Trophoblast cell (in vitro differentiated cells and primary cell): Measurements from ENCODE around the gene CARD9. TPM values are rescaled to one million over a fixed set of nuclear protein-coding genes. Genes with fewer than 3 reads are reported as not detected.

Experiments used
- DNase-seq, 2 donors: peaks; one replicate each; pipeline ENCODE4 v3.0.0-alpha.2; 2016
- H2AFZ ChIP-seq: 2 replicates; pipeline ENCODE4 v1.6.1; 2013; ENCODE audit warnings: low read length, moderate library complexity, mild to moderate bottlenecking; ENCODE audit not compliant: insufficient read depth, poor library complexity
- H2AK5ac ChIP-seq: 2 replicates; pipeline ENCODE4 v1.6.1; 2013; ENCODE audit warnings: mild to moderate bottlenecking, low read length
- H2BK120ac ChIP-seq: 2 replicates; pipeline ENCODE4 v1.6.1; 2013; ENCODE audit warnings: low read length, mild to moderate bottlenecking, moderate library complexity; ENCODE audit not compliant: insufficient read depth, poor library complexity
- H2BK12ac ChIP-seq: 2 replicates; pipeline ENCODE4 v1.6.1; 2013; ENCODE audit warnings: mild to moderate bottlenecking, low read length, moderate library complexity
- H2BK5ac ChIP-seq: 2 replicates; pipeline ENCODE4 v1.6.1; 2013; ENCODE audit warnings: low read length, low read depth, moderate library complexity, mild to moderate bottlenecking; ENCODE audit not compliant: poor library complexity
- H3K14ac ChIP-seq: 2 replicates; pipeline ENCODE4 v1.6.1; 2013; ENCODE audit warnings: mild to moderate bottlenecking, low read length
- H3K18ac ChIP-seq: 2 replicates; pipeline ENCODE4 v1.6.1; 2013; ENCODE audit warnings: mild to moderate bottlenecking, low read length
- H3K23ac ChIP-seq: 2 replicates; pipeline ENCODE4 v1.6.1; 2013; ENCODE audit warnings: low read length
- H3K27ac ChIP-seq: 2 replicates; pipeline ENCODE4 v1.5.1; 2013; ENCODE audit warnings: low read depth, mild to moderate bottlenecking, inconsistent platforms, low read length, moderate library complexity
- H3K27me3 ChIP-seq: 2 replicates; pipeline ENCODE4 v1.6.1; 2013; ENCODE audit warnings: inconsistent platforms, mild to moderate bottlenecking, low read length, moderate library complexity; ENCODE audit not compliant: insufficient read depth
- H3K36me3 ChIP-seq, 2 experiments: 1 replicate in 1 of 2; 2 replicates in 1 of 2; pipeline ENCODE4 v1.6.1; 2013; ENCODE audit warnings: low read length in 2 of 2, mild to moderate bottlenecking in 2 of 2, moderate library complexity in 1 of 2; ENCODE audit not compliant: insufficient read depth in 2 of 2, control insufficient read depth in 1 of 2
- H3K4ac ChIP-seq: 2 replicates; pipeline ENCODE4 v1.6.1; 2013; ENCODE audit warnings: low read depth, mild to moderate bottlenecking, low read length, moderate library complexity
- H3K4me1 ChIP-seq, 2 experiments: 1 replicate in 1 of 2; 2 replicates in 1 of 2; pipeline ENCODE4 v1.6.1; 2013; ENCODE audit warnings: low read length in 2 of 2, mild to moderate bottlenecking in 2 of 2, moderate library complexity in 1 of 2; ENCODE audit not compliant: insufficient read depth in 2 of 2, control insufficient read depth in 1 of 2
- H3K4me2 ChIP-seq: 2 replicates; pipeline ENCODE4 v1.6.1; 2013; ENCODE audit warnings: inconsistent platforms, mild to moderate bottlenecking, low read length, moderate library complexity
- H3K4me3 ChIP-seq: 2 replicates; pipeline ENCODE4 v1.5.1; 2013; ENCODE audit warnings: mild to moderate bottlenecking, low read depth, low read length, inconsistent platforms
- H3K79me1 ChIP-seq: one replicate; pipeline ENCODE4 v1.6.1; 2013; ENCODE audit warnings: low read length
- H3K79me2 ChIP-seq: 2 replicates; pipeline ENCODE4 v1.6.1; 2013; ENCODE audit warnings: low read length, mild to moderate bottlenecking; ENCODE audit not compliant: control insufficient read depth, insufficient read depth, poor library complexity
- H3K9ac ChIP-seq: 2 replicates; pipeline ENCODE4 v1.6.1; 2013; ENCODE audit warnings: mild to moderate bottlenecking, low read length
- H3K9me3 ChIP-seq: 2 replicates; pipeline ENCODE4 v1.6.1; 2013; ENCODE audit warnings: low read depth, mild to moderate bottlenecking, control low read depth, inconsistent platforms, low read length; ENCODE audit not compliant: insufficient read depth
- H4K12ac ChIP-seq: 2 replicates; pipeline ENCODE4 v1.6.1; 2013; ENCODE audit warnings: low read depth, mild to moderate bottlenecking, low read length, moderate library complexity
- H4K8ac ChIP-seq: 2 replicates; pipeline ENCODE4 v1.6.1; 2013; ENCODE audit warnings: low read depth, mild to moderate bottlenecking, low read length, moderate library complexity
- H4K91ac ChIP-seq: one replicate; pipeline ENCODE4 v1.6.1; 2013; ENCODE audit warnings: low read depth, mild to moderate bottlenecking, low read length, moderate library complexity
- WGBS: extraction: QIAGEN DNeasy Blood & Tissue Kit; methylation state at CpG from one replicate; pipeline ENCODE4 v1.1.7; 2013; ENCODE audit warnings: missing lambda C conversion rate; ENCODE audit not compliant: insufficient read length, insufficient coverage; ENCODE audit errors: extremely low coverage; 5-methylcytosine and 5-hydroxymethylcytosine counted together
- polyA plus RNA-seq: library from polyadenylated mRNA; stranded (reverse); fragments of 200-250 nt; gene quantifications from 2 replicates; pipeline ENCODE4 v1.2.3, GENCODE V29; 2013

The CARD9 gene, protein sequence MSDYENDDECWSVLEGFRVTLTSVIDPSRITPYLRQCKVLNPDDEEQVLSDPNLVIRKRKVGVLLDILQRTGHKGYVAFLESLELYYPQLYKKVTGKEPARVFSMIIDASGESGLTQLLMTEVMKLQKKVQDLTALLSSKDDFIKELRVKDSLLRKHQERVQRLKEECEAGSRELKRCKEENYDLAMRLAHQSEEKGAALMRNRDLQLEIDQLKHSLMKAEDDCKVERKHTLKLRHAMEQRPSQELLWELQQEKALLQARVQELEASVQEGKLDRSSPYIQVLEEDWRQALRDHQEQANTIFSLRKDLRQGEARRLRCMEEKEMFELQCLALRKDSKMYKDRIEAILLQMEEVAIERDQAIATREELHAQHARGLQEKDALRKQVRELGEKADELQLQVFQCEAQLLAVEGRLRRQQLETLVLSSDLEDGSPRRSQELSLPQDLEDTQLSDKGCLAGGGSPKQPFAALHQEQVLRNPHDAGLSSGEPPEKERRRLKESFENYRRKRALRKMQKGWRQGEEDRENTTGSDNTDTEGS
- polyA plus RNA-seq: 0.55 and 0.61 TPM in 2 replicates

GRCh38 chr9:136373300-136374182 lies at the start of gene CARD9:
TSS of gene CARD9 (minus strand) at chr9:136373669. CDS start at chr9:136372078, 1,591 bp downstream.
- Histone ChIP-seq H3K9me3 (no peaks in the 10 kb centered on the region), H3K23ac (no peak within 1 kb of the TSS), H3K4ac (peak within 1 kb of the TSS; percentile 22), H3K14ac (peak within 1 kb of the TSS; percentile 52), H2BK5ac (peak within 1 kb of the TSS; percentile 71), H4K91ac (peak within 1 kb of the TSS; percentile 81), H3K4me2 (no peak within 1 kb of the TSS), H3K79me2 (peaks cover 2% of the 10 kb centered on the region), H3K4me1 (peaks cover 21 to 35% of the 10 kb centered on the region in 2 experiments), H3K27ac (peak within 1 kb of the TSS; percentile 49), H3K79me1 (peaks cover 11% of the 10 kb centered on the region), H2BK12ac (peak within 1 kb of the TSS; percentile 14), H2AK5ac (peak within 1 kb of the TSS; percentile 32), H3K27me3 (no peaks in the 10 kb centered on the region), H4K8ac (peak within 1 kb of the TSS; percentile 71), H3K18ac (peak within 1 kb of the TSS; percentile 38), H3K36me3 (peaks cover 29 to 32% of the 10 kb centered on the region in 2 experiments), H2BK120ac (peak within 1 kb of the TSS; percentile 35), H4K12ac (peak within 1 kb of the TSS; percentile 36), H2AFZ (peak within 1 kb of the TSS; percentile 12), H3K9ac (no peak within 1 kb of the TSS), H3K4me3 (no peak within 1 kb of the TSS)
- DNase-seq: peak in 1 of 2 donors; percentile 16
- WGBS: no CpG with 5 or more reads among the region's 27 CpGs

DNA sequence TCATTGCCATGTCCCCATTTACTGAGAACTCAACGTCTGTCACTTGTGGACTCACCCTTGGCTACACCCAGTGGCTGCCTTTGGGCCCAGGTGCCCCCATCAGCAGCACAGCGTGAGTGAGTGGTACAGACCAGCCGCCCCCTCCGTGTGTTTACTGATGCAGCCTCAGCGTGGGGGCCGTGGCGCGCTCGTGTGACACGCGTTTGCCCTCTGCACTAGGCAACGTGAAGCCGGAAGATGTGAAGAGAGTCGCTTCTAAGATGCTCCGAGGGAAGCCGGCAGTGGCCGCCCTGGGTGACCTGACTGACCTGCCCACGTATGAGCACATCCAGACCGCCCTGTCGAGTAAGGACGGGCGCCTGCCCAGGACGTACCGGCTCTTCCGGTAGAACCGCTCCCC lies 49.4 kb upstream of the CARD9 start:
- no peak overlapping the region for H3K4me2 ChIP-seq
- H4K91ac ChIP-seq: no peak overlapping the region
- H3K27me3 ChIP-seq: no peaks in the 10 kb centered on the region
- H2AK5ac ChIP-seq: no peak overlapping the region
- H3K4me3 ChIP-seq: no peak overlapping the region
- H3K36me3 ChIP-seq: peaks cover 62 to 68% of the 10 kb centered on the region in 2 experiments
- H3K9me3 ChIP-seq: peaks cover 4% of the 10 kb centered on the region
- H3K9ac ChIP-seq: no peak overlapping the region
- DNase-seq: no peak
- no peak overlapping the region for H2AFZ ChIP-seq
- no peak overlapping the region for H3K27ac ChIP-seq
- H2BK5ac ChIP-seq: no peak overlapping the region
- H3K79me2 ChIP-seq: no peaks in the 10 kb centered on the region
- H4K8ac ChIP-seq: no peak overlapping the region
- WGBS: no CpG with 5 or more reads among the region's 26 CpGs
- H3K23ac ChIP-seq: no peak overlapping the region
- no peak overlapping the region for H3K14ac ChIP-seq
- H3K4ac ChIP-seq: no peak overlapping the region
- H3K4me1 ChIP-seq: peaks cover 0 to 2% of the 10 kb centered on the region in 2 experiments
- no peaks in the 10 kb centered on the region for H3K79me1 ChIP-seq
- H4K12ac ChIP-seq: no peak overlapping the region
- no peak overlapping the region for H2BK120ac ChIP-seq
- H3K18ac ChIP-seq: no peak overlapping the region
- no peak overlapping the region for H2BK12ac ChIP-seq

GRCh38 chr9:136421791-136422190 lies 48.3 kb upstream of the CARD9 start:
- H4K8ac ChIP-seq: no peak overlapping the region
- no peaks in the 10 kb centered on the region for H3K79me2 ChIP-seq
- no peak overlapping the region for H3K4me3 ChIP-seq
- no peak overlapping the region for H3K9ac ChIP-seq
- no CpG with 5 or more reads among the region's 21 CpGs for WGBS
- H3K4me1 ChIP-seq: peaks cover 0 to 2% of the 10 kb centered on the region in 2 experiments
- H4K12ac ChIP-seq: no peak overlapping the region
- no peaks in the 10 kb centered on the region for H3K79me1 ChIP-seq
- H3K4me2 ChIP-seq: no peak overlapping the region
- H2AFZ ChIP-seq: no peak overlapping the region
- no peak overlapping the region for H3K23ac ChIP-seq
- H2AK5ac ChIP-seq: no peak overlapping the region
- H3K9me3 ChIP-seq: peaks cover 4% of the 10 kb centered on the region
- H2BK120ac ChIP-seq: no peak overlapping the region
- no peak overlapping the region for H3K14ac ChIP-seq
- H2BK12ac ChIP-seq: no peak overlapping the region
- H4K91ac ChIP-seq: no peak overlapping the region
- H2BK5ac ChIP-seq: no peak overlapping the region
- DNase-seq: no peak
- no peak overlapping the region for H3K18ac ChIP-seq
- H3K27me3 ChIP-seq: no peaks in the 10 kb centered on the region
- H3K27ac ChIP-seq: no peak overlapping the region
- H3K36me3 ChIP-seq: peaks cover 71 to 73% of the 10 kb centered on the region in 2 experiments
- H3K4ac ChIP-seq: no peak overlapping the region

DNA sequence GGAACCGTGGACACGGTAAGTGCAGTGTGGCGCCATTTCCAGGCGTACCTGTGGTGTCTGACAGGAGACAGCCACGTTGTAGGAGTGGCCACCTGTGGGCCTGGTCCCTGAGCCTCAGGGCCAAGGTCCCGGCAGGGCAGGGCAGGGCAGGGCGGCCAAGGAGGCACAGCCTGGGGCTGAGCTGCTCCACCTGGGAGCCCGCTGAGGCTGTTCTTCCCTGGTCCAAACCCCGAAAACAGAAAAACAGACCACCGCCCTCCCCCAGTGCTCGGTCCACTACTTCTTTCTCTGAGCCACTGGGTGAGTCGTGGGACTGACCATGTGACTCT lies 45.6 kb upstream of the CARD9 start:
- DNase-seq: no peak
- H3K27me3 ChIP-seq: no peaks in the 10 kb centered on the region

More for the DNA sequence above, 45.6 kb upstream of the CARD9 start:
- H3K9ac ChIP-seq: no peak overlapping the region
- H2BK120ac ChIP-seq: no peak overlapping the region
- no peak overlapping the region for H4K91ac ChIP-seq
- H4K8ac ChIP-seq: no peak overlapping the region
- no peak overlapping the region for H2AFZ ChIP-seq
- no peaks in the 10 kb centered on the region for H3K79me2 ChIP-seq
- H3K27ac ChIP-seq: no peak overlapping the region
- no peak overlapping the region for H3K4me3 ChIP-seq
- no peak overlapping the region for H2AK5ac ChIP-seq
- no peak overlapping the region for H3K4ac ChIP-seq
- H2BK12ac ChIP-seq: no peak overlapping the region
- H3K79me1 ChIP-seq: no peaks in the 10 kb centered on the region
- peaks cover 78 to 85% of the 10 kb centered on the region in 2 experiments for H3K36me3 ChIP-seq
- H3K18ac ChIP-seq: no peak overlapping the region
- peaks cover 0 to 2% of the 10 kb centered on the region in 2 experiments for H3K4me1 ChIP-seq
- no peak overlapping the region for H2BK5ac ChIP-seq
- H3K9me3 ChIP-seq: peaks cover 4% of the 10 kb centered on the region
- no peak overlapping the region for H3K14ac ChIP-seq
- H3K4me2 ChIP-seq: no peak overlapping the region
- no CpG with 5 or more reads among the region's 12 CpGs for WGBS
- H3K23ac ChIP-seq: no peak overlapping the region
- H4K12ac ChIP-seq: no peak overlapping the region
